Aorta (tissue), 5 donors: ENCODE data around the gene CELF1. TPM values are rescaled to one million over a fixed set of nuclear protein-coding genes. Genes with fewer than 3 reads are reported as not detected.
A peak's percentile ranks its signal among the peaks of the same experiment; 100 is the strongest.

Experiments
- ATAC-seq: fragments of 200-7000 bp; cut with Tn5 transposase; one replicate; pipeline ENCODE4 v1.9.1; 2022; ENCODE audit warnings: moderate library complexity; ENCODE audit not compliant: low FRiP score
- DNase-seq, 2 donors: peaks; one replicate each; pipeline ENCODE4 v3.0.0-alpha.2; 2020
- H3K27ac ChIP-seq, 2 donors: one replicate each; pipeline ENCODE4 v1.5.1; 2013; ENCODE audit warnings: low read length in 2 of 2, mild to moderate bottlenecking in 2 of 2, moderate library complexity in 2 of 2, control low read depth in 1 of 2, inconsistent platforms in 1 of 2, low read depth in 1 of 2
- H3K27me3 ChIP-seq, 2 donors: one replicate each; pipeline ENCODE4 v1.6.1; 2013; ENCODE audit warnings: control low read depth in 1 of 2, low read length in 1 of 2, mild to moderate bottlenecking in 1 of 2, moderate library complexity in 1 of 2; ENCODE audit not compliant: insufficient read depth in 2 of 2, control insufficient read depth in 1 of 2
- H3K36me3 ChIP-seq, 2 donors: one replicate each; pipeline ENCODE4 v1.6.1; 2013; ENCODE audit warnings: control low read depth in 1 of 2, low read length in 1 of 2, mild to moderate bottlenecking in 1 of 2; ENCODE audit not compliant: insufficient read depth in 2 of 2, control insufficient read depth in 1 of 2
- H3K4me1 ChIP-seq, 2 donors: one replicate each; pipeline ENCODE4 v1.6.1; 2013; ENCODE audit warnings: low read length in 2 of 2, control low read depth in 1 of 2, mild to moderate bottlenecking in 1 of 2, moderate library complexity in 1 of 2; ENCODE audit not compliant: insufficient read depth in 2 of 2, control insufficient read depth in 1 of 2
- H3K4me3 ChIP-seq, 2 donors: one replicate each; pipeline ENCODE4 v1.5.1; 2013; ENCODE audit warnings: low read length in 2 of 2, control low read depth in 1 of 2, mild to moderate bottlenecking in 1 of 2
- H3K9me3 ChIP-seq: one replicate; pipeline ENCODE4 v1.6.1; 2013; ENCODE audit warnings: mild to moderate bottlenecking, low read length; ENCODE audit not compliant: control insufficient read depth
- WGBS, 2 donors: extraction: QIAGEN DNeasy Blood & Tissue Kit; methylation state at CpG; one replicate each; pipeline ENCODE4 v1.1.7; 2013; 5-methylcytosine and 5-hydroxymethylcytosine counted together
- intact Hi-C, 2 donors: fragments of 100-400 bp; cut with DNase I; formaldehyde crosslinking; loops; one replicate each; pipeline versions ENCODE4 v1.14.2 to v1.15.0; 2022
- polyA plus RNA-seq, 2 donors: library from polyadenylated mRNA; stranded (reverse); fragments of 200-250 nt; gene quantifications; one replicate each; pipeline ENCODE4 v1.2.3, GENCODE V29; 2013
- total RNA-seq, 2 donors: library from RNA; stranded (reverse); fragmentation: NEBNext Ultra II Directional; extraction: Animal tissue kit (Norgen Biotek cat#: 25700); gene quantifications; one replicate each; pipeline ENCODE4 v1.2.1, GENCODE V29; 2021
- donor health status: healthy with polysubstance abuse.
- donor health status: Bipolar disorder and iron deficiency.
- donor health status: DM: no; HTN: no; CAD: no.
- donor health status: DM: no; HTN: no; CAD: no.
- donor health status: DM: yes; HTN: yes; CAD: no.

Gene CELF1
- total and polyA plus RNA-seq, 4 donors = 11.3 to 114 (median 58.1) TPM

GRCh38 chr11:47443817-47444216, 109.1 kb downstream of the CELF1 start:
- Histone ChIP-seq H3K27ac (no peak overlapping the region), H3K4me3 (no peak overlapping the region), H3K9me3 (no peaks in the 10 kb centered on the region), H3K36me3 (no peaks in the 10 kb centered on the region), H3K27me3 (no peaks in the 10 kb centered on the region), H3K4me1 (no peaks in the 10 kb centered on the region)
- WGBS, 2 donors = 83 to 86% methylated on average over 3 of the region's 3 CpGs
- intact Hi-C loops = no loop called here
- no peak for ATAC-seq
- DNase-seq = no peak

DNA sequence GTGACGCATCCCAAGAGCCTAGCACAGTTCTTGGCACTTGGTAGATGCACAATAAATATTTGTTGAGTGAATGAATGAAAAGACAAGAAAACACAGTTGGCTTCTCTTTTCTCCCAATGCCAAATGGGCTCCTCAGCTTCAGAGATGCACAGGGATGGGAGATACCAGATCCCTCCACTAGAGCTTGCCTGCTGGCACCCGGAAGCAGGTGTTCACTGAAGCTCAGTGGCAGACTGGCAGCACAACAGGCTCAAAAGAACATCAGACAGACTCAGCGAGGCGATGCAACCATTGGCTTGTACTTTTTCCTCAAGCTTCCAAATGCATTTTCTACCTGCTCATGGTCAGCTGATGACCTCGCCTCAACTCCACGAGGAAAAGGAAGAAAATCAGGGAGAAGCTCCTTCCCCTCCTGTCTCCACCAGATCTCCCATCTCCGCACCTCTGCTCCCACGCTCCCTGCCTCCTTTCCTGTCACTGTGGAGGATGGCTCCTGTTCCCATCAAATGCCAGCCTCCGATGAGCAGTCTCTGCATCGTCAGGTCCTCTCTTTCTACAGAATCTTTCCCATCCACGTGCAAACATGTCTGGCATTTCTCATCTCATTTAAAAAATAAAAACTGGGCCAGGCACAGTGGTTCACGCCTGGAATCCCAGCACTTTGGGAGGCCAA, 109.8 kb downstream of the CELF1 start:
- no peaks in the 10 kb centered on the region for H3K36me3 ChIP-seq
- H3K27me3 ChIP-seq = no peaks in the 10 kb centered on the region
- no peak overlapping the region for H3K4me3 ChIP-seq
- WGBS, 2 donors = 84 to 87% methylated on average over 12 of the region's 12 CpGs
- no peak for ATAC-seq
- intact Hi-C loops = no loop called here
- no peaks in the 10 kb centered on the region for H3K4me1 ChIP-seq
- H3K27ac ChIP-seq = no peak overlapping the region
- DNase-seq = no peak
- H3K9me3 ChIP-seq = no peaks in the 10 kb centered on the region

GRCh38 chr11:47442514-47442913, 110.4 kb downstream of the CELF1 start:
- Histone ChIP-seq H3K4me1 (no peaks in the 10 kb centered on the region), H3K27ac (no peak overlapping the region), H3K27me3 (no peaks in the 10 kb centered on the region), H3K9me3 (no peaks in the 10 kb centered on the region), H3K36me3 (no peaks in the 10 kb centered on the region), H3K4me3 (no peak overlapping the region)
- 78 to 79% methylated on average over 8 of the region's 8 CpGs for WGBS, 2 donors
- peak; percentile 40 for ATAC-seq
- no peak for DNase-seq
- intact Hi-C loops = no loop called here

GRCh38 chr11:47441421-47441820, 111.5 kb downstream of the CELF1 start:
- ATAC-seq (no peak), DNase-seq (no peak)
- no peak overlapping the region for H3K4me3 ChIP-seq
- 86 to 87% methylated on average over 12 of the region's 12 CpGs for WGBS, 2 donors
- no peaks in the 10 kb centered on the region for H3K36me3 ChIP-seq
- no peaks in the 10 kb centered on the region for H3K27me3 ChIP-seq
- intact Hi-C loops = no loop called here
- H3K4me1 ChIP-seq = no peaks in the 10 kb centered on the region
- no peaks in the 10 kb centered on the region for H3K9me3 ChIP-seq
- H3K27ac ChIP-seq = no peak overlapping the region

- 87 to 93% methylated on average over 2 of the region's 2 CpGs for WGBS, 2 donors
- Histone ChIP-seq H3K27ac (no peak overlapping the region), H3K27me3 (no peaks in the 10 kb centered on the region), H3K9me3 (no peaks in the 10 kb centered on the region), H3K4me3 (no peak overlapping the region), H3K36me3 (no peaks in the 10 kb centered on the region), H3K4me1 (no peaks in the 10 kb centered on the region)
- DNase-seq = no peak
- ATAC-seq = no peak
- intact Hi-C loops = no loop called here
Measured at GRCh38 chr11:47440054-47440476, 112.9 kb downstream of the CELF1 start.

DNA sequence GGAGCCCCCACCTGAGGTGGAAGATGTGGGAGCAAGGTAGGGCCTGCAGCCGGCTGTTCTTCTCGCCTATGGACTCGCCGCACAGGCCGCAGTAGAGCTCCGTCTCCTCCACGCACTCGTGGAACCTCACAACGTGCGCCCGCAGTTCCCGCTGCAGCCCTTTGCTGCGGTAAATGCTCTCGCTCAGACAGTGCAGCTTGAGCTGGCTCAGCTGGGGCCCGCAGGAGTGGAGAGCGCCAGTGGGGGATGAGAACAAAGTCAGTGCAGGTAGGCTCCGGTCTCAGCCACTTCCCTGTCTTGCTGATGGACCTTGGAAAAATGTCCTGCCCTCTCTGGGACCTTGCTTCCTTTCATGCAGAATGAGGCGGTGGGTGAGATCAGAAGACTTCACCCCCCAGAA, 114.2 kb downstream of the CELF1 start:
- Histone ChIP-seq H3K27ac (no peak overlapping the region), H3K9me3 (no peaks in the 10 kb centered on the region), H3K27me3 (no peaks in the 10 kb centered on the region), H3K36me3 (no peaks in the 10 kb centered on the region), H3K4me3 (no peak overlapping the region), H3K4me1 (no peaks in the 10 kb centered on the region)
- ATAC-seq = no peak
- DNase-seq = no peak
- WGBS, 2 donors = 96% methylated on average over 18 of the region's 18 CpGs
- intact Hi-C loops = no loop called here

- ATAC-seq = no peak
- no peaks in the 10 kb centered on the region for H3K9me3 ChIP-seq
- intact Hi-C loops = no loop called here
- H3K4me1 ChIP-seq = no peaks in the 10 kb centered on the region
- H3K4me3 ChIP-seq = no peak overlapping the region
- 33 to 37% methylated on average over 14 to 16 of the region's 16 CpGs for WGBS, 2 donors
- H3K36me3 ChIP-seq = no peaks in the 10 kb centered on the region
- H3K27ac ChIP-seq = no peak overlapping the region
- no peaks in the 10 kb centered on the region for H3K27me3 ChIP-seq
- no peak for DNase-seq
Measured at GRCh38 chr11:47437746-47438418, 115.0 kb downstream of the CELF1 start.

- H3K36me3 ChIP-seq = no peaks in the 10 kb centered on the region
- ATAC-seq (no peak), DNase-seq (no peak)
- H3K27me3 ChIP-seq = no peaks in the 10 kb centered on the region
- H3K9me3 ChIP-seq = no peaks in the 10 kb centered on the region
- no peak overlapping the region for H3K4me3 ChIP-seq
- intact Hi-C loops = no loop called here
- no peaks in the 10 kb centered on the region for H3K4me1 ChIP-seq
- 65 to 76% methylated on average over 11 of the region's 11 CpGs for WGBS, 2 donors
- no peak overlapping the region for H3K27ac ChIP-seq
Measured at GRCh38 chr11:47437218-47437745, 115.7 kb downstream of the CELF1 start.

DNA sequence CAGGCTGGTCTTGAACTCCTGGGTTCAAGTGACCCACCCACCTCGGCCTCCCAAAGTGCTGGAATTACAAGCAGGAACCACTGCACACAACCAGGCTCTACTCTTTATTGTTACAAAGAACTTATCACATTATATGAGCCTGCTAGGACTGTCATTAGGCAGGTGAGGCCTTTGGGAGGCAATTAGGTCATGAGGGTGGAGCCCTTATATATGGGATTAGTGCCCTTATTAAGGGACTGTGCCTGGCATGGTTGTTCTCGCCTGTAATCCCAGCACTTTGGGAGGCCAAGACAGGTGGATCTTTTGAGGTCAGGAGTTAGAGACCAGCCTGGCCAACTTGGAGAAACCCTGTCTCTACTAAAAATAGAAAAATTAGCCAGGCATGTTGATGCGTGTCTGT, 116.2 kb downstream of the CELF1 start:
- no peaks in the 10 kb centered on the region for H3K4me1 ChIP-seq
- H3K27ac ChIP-seq = no peak overlapping the region
- H3K27me3 ChIP-seq = no peaks in the 10 kb centered on the region
- H3K9me3 ChIP-seq = no peaks in the 10 kb centered on the region
- H3K36me3 ChIP-seq = no peaks in the 10 kb centered on the region
- WGBS, 2 donors = 97% methylated on average over 3 of the region's 3 CpGs
- no peak overlapping the region for H3K4me3 ChIP-seq
- no peak for DNase-seq
- no peak for ATAC-seq
- intact Hi-C loops = no loop called here
